Keratinocyte (primary cell): ENCODE data around the gene STEAP2.

Experiments
- EZH2 ChIP-seq: IDR thresholded peaks from one replicate; pipeline ENCODE4 v1.6.1; 2012; ENCODE audit warnings: inconsistent platforms, mild to moderate bottlenecking, low read length, moderate library complexity
- TF ChIP-seq, protein P1 (sequence below), 3 experiments: IDR thresholded peaks in 1 of 3; conservative IDR thresholded peaks in 1 of 3; optimal IDR thresholded peaks in 1 of 3; 2 replicates in 2 of 3; 3 replicates in 1 of 3; pipeline versions ENCODE3 to v1.5.1; 2011; ENCODE audit warnings: low read length in 3 of 3, mild to moderate bottlenecking in 3 of 3, moderate library complexity in 2 of 3, control low read depth in 1 of 3, inconsistent platforms in 1 of 3; ENCODE audit not compliant: insufficient read depth in 2 of 3; ENCODE audit errors: extremely low read depth in 1 of 3

DNA sequence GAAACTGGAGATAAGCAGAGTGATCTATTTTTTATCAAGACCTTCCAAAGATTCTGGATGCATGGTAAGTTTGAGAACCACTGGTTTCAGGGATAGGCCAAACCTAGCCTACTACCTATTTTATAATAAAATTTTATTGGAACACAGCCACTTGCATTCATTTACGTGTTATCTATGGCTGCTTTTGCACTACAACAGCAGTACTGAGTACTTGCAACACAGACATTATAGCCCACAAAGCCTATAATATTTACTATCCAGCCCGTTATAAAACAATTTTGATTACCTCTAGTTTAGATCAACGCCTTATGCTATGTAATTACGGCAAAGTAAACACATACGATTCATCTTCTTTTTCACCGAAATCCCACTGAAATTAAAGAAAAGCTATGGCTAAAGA lies 38.9 kb upstream of the STEAP2 start:
- TF ChIP-seq EZH2, result no peak
- TF ChIP-seq, protein P1, sequence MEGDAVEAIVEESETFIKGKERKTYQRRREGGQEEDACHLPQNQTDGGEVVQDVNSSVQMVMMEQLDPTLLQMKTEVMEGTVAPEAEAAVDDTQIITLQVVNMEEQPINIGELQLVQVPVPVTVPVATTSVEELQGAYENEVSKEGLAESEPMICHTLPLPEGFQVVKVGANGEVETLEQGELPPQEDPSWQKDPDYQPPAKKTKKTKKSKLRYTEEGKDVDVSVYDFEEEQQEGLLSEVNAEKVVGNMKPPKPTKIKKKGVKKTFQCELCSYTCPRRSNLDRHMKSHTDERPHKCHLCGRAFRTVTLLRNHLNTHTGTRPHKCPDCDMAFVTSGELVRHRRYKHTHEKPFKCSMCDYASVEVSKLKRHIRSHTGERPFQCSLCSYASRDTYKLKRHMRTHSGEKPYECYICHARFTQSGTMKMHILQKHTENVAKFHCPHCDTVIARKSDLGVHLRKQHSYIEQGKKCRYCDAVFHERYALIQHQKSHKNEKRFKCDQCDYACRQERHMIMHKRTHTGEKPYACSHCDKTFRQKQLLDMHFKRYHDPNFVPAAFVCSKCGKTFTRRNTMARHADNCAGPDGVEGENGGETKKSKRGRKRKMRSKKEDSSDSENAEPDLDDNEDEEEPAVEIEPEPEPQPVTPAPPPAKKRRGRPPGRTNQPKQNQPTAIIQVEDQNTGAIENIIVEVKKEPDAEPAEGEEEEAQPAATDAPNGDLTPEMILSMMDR (optimal IDR thresholded peaks at IDR 0.05 in 1 of 3, IDR thresholded peaks at IDR 0.05 in 1 of 3, conservative IDR thresholded peaks at IDR 0.05 in 1 of 3; ENCODE audit: extremely low read depth in 1 of 3, insufficient read depth in 2 of 3, low read length in 3 of 3), result no peak
